NCI-H2171 treated with DMSO at 0.1 percent for 48 hours (cell line): Measurements from ENCODE around the gene FAM53B.

Experiments
- DNase-seq: peaks from one replicate; lab custom pipeline; 2025; lab: John Stamatoyannopoulos, UW

The FAM53B gene

DNA sequence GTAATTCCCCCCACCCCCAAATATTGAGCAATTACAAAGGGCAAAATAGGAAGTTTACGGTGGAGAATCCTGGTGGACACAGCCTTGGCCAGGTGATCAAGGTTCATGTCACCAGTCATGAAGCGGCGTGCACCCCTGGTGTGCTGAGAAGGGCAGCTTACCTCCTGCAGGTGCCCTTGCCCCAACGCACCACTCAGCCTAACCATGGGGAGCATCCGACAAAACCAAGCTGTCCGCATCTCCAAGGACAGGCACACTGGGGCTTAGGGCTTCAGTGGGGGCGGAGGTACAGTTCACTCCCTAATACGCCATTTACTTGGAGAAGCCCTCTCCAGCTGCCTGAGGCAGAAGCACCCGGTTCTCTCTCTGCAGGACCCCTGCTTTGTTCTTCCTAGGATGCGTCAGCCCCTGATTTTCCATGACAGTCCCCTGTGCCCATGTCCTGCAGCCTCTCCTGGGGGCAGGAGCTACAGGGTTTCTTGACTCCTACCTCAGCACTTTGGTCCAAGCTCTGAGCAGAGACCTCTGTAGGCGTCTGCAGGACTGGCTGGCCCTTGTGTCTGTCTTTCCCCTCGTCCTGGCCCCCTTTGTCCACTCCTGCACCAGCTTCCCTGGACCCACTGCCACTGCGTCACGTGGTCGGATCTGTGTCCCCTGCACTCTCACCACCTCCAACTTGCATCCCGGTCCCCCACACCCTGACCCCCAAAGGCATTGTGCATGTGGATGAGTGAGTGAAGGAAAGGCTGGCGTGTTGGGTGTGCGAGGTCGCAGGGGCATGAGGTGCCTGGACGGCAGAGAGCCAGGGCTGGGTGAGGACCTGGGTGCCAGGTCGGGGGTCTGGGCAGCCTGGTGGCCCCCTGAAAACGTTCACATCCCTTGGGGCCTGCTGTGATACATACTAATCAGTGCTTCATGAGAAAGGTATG is 168.8 kb downstream of the FAM53B start:
- DNase-seq: no peak

GRCh38 chr10:124574456-124575070 is 169.6 kb downstream of the FAM53B start:
- DNase-seq: no peak

DNA sequence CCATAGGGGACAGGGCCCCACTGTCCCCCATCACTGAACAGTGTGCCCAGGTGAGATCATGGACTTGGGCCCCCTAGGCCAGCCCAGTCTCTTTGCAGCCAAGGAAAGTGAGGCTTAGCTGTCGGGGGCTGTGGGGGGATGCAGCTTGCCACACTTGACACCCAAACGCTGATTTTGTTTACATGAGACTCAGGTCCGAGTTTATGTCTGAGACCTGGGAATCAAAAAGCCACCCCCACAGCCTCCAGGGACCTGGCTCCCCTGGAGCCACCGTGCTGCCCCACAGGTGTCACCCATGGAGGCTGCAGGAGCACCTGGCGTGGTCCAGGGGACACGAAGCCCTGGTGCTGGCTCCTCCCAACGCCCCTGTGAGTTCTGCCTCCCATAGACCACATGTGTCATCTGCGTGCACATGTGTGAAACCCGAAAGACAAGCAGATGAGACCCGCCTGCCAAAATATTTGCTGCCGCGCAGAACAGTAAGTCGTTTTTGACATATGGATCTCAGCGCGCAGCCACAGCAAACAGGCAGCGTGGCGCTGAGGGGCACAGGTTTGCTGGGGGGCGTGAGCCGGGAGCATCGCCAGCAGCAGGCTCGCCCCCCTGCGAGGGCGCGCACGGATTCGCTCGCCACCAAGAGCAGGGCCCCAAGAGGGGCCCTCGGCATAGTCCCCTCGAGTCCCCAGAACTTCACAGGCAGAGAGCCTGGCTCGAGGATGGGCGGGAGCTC is 170.3 kb downstream of the FAM53B start:
- DNase-seq: no peak

DNA sequence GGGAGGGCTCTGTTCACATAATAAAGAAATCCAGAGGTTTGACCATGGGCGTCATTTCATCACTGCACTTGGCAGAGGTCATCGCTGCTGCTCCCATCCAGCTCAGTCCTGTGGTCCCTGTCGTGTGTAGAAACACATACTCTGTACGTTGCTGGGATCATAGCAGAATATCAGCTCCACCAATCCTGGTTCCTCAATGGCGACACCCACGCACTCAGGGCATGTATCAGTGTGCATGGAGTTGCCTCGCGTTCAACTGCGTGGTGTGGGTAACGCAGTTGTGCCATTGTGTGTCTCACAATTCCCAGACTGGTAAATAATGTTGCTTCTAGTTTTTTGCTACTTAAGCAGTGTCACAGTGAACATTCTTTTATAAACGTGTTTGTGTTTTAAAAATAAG is 171.4 kb downstream of the FAM53B start:
- no peak for DNase-seq

- no peak for DNase-seq
Measured at GRCh38 chr10:124570646-124571045, 173.5 kb downstream of the FAM53B start.

DNA sequence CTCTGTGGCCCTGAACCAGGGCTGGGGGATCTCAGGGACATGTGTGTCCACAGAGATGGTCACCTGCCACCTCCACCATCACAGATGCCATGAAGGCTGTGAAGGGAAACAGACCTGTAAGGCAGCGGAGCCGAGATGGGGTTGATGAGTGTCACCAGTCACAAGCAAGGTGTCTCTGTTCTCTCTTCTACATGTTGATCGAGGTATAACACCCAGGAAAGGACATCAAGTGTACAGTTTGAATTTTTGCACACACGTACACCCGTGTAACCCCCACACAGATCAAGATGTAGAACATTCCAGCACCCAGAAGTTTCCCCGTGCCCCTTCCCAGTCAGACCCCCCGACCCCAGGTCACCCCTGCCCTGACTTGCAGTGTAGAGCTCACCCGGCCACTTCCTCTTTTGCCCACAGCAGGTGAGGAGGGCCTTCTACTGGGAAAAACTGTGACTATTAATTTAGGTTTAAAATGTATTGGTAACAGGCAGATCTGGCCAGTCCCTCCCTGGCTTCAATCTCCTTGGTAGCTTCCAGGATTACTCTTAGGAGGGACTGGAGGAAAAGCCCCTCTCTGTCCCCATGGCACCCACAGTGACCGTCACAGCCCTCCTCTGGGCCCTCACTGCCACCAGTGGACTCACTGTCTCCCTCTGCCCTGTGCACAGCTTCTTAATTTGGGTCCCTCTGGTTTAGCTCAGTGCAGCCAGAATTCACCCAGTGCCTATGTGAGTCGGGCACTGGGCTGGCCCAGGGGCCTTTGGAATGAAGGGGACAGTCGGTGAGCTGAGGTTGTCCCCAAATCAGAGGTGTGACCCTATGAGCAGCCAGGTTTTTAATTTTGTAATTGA is 174.3 kb downstream of the FAM53B start:
- no peak for DNase-seq
